ENCODE data around the gene GLP1R. TPM values are rescaled to one million over a fixed set of nuclear protein-coding genes. Genes with fewer than 3 reads are reported as not detected.

The GLP1R gene
- total RNA-seq, 1 donor from 2014 or later: 4.3 TPM

DNA sequence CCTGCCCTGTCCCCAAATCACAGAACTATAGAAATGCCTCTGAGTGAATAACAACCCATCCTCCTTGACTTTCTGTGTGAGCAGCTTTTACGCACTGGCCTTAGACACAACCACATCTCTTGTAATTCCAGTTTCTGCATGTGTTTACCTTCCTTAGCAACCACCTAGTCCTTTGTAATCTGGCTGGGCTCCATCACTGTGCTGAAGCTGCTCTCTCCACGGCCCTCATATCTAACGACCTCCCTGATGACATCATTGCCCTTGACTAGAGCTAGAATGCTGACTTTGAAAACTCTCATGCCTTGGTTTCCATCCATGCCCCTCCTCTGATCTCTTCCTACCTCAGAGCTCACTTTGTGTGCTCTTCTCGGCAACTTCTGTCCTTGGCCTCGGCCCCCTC lies 30.5 kb upstream of the GLP1R start:
- TF ChIP-seq, protein P1, sequence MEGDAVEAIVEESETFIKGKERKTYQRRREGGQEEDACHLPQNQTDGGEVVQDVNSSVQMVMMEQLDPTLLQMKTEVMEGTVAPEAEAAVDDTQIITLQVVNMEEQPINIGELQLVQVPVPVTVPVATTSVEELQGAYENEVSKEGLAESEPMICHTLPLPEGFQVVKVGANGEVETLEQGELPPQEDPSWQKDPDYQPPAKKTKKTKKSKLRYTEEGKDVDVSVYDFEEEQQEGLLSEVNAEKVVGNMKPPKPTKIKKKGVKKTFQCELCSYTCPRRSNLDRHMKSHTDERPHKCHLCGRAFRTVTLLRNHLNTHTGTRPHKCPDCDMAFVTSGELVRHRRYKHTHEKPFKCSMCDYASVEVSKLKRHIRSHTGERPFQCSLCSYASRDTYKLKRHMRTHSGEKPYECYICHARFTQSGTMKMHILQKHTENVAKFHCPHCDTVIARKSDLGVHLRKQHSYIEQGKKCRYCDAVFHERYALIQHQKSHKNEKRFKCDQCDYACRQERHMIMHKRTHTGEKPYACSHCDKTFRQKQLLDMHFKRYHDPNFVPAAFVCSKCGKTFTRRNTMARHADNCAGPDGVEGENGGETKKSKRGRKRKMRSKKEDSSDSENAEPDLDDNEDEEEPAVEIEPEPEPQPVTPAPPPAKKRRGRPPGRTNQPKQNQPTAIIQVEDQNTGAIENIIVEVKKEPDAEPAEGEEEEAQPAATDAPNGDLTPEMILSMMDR (conservative IDR thresholded peaks at IDR 0.05): no peak
- DNase-seq (ENCODE audit: extremely low spot score, unreplicated experiment): no peak
- H3K27me3 Mint-ChIP-seq: peaks cover 15% of the 10 kb centered on the region
- peaks cover 8% of the 10 kb centered on the region for H3K4me1 Mint-ChIP-seq (ENCODE audit: unreplicated experiment)
- no peaks in the 10 kb centered on the region for H3K36me3 Mint-ChIP-seq
- H3K9me3 Mint-ChIP-seq: peaks cover 7% of the 10 kb centered on the region
- H3K4me3 Mint-ChIP-seq: no peak overlapping the region
- no peak overlapping the region for H3K27ac Mint-ChIP-seq

GRCh38 chr6:39020136-39020535 lies 28.4 kb upstream of the GLP1R start:
- H3K27ac Mint-ChIP-seq: no peak overlapping the region
- DNase-seq (ENCODE audit: extremely low spot score, unreplicated experiment): no peak

DNA sequence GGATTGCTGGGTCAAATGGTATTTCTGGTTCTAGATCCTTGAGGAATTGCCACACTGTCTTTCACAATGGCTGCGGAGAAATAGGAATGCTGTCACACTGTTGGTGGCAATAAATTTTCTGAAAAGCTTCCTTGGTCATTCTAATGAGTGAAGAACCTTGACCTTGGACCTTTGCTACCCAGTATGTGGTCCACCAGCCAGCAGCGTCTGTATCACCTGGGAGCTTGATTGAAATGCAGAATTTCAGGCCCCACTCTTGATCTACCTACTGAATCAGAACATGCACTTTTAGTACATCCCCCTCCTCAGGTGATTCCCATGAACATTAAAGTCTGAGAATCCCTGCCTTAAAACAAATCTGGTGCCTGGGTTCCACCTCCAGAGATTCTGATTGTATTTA lies 27.5 kb upstream of the GLP1R start:
- Mint-ChIP-seq H3K27me3 (peaks cover 4% of the 10 kb centered on the region), H3K4me3 (no peak overlapping the region), H3K4me1 (ENCODE audit: unreplicated experiment) (peaks cover 9% of the 10 kb centered on the region), H3K27ac (no peak overlapping the region), H3K36me3 (no peaks in the 10 kb centered on the region), H3K9me3 (no peaks in the 10 kb centered on the region)
- no peak for DNase-seq (ENCODE audit: extremely low spot score, unreplicated experiment)
- TF ChIP-seq, protein P1 (conservative IDR thresholded peaks at IDR 0.05): no peak

More at GRCh38 chr6:39020136-39020535, 28.4 kb upstream of the GLP1R start:
- TF ChIP-seq, protein P1 (conservative IDR thresholded peaks at IDR 0.05): no peak
- Mint-ChIP-seq H3K27me3 (peaks cover 7% of the 10 kb centered on the region), H3K36me3 (no peaks in the 10 kb centered on the region), H3K4me1 (ENCODE audit: unreplicated experiment) (peaks cover 8% of the 10 kb centered on the region), H3K4me3 (no peak overlapping the region), H3K9me3 (no peaks in the 10 kb centered on the region)

GRCh38 chr6:39021779-39022178 lies 26.8 kb upstream of the GLP1R start:
- H3K27me3 Mint-ChIP-seq: peaks cover 7% of the 10 kb centered on the region
- peaks cover 15% of the 10 kb centered on the region for H3K4me1 Mint-ChIP-seq (ENCODE audit: unreplicated experiment)
- H3K27ac Mint-ChIP-seq: no peak overlapping the region
- no peaks in the 10 kb centered on the region for H3K36me3 Mint-ChIP-seq
- H3K9me3 Mint-ChIP-seq: no peaks in the 10 kb centered on the region
- no peak overlapping the region for H3K4me3 Mint-ChIP-seq
- no peak for DNase-seq (ENCODE audit: extremely low spot score, unreplicated experiment)
- TF ChIP-seq, protein P1 (conservative IDR thresholded peaks at IDR 0.05): no peak

DNA sequence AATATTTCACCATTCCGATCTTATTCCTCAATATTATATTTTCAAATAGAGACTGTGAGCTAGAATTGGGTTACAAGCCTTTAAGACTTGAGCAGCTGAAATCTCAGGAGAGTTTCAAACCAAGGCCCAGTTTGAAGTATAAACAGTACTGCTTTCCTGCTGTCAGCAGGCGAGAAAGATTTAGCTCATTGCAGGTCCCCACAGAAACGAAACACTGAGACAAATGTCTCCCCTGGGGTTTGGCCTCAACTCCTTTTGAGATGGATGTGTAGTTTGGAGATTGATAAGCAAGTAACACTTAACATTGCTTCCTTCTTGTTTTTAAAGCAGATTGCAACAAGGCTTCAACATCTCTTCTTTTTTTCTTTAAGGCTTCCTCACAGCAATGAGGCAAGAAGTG lies 22.4 kb upstream of the GLP1R start:
- DNase-seq (ENCODE audit: extremely low spot score, unreplicated experiment): no peak
- TF ChIP-seq, protein P1 (conservative IDR thresholded peaks at IDR 0.05): no peak
- peaks cover 10% of the 10 kb centered on the region for H3K27me3 Mint-ChIP-seq
- no peaks in the 10 kb centered on the region for H3K9me3 Mint-ChIP-seq
- H3K27ac Mint-ChIP-seq: no peak overlapping the region
- no peaks in the 10 kb centered on the region for H3K36me3 Mint-ChIP-seq
- peaks cover 30% of the 10 kb centered on the region for H3K4me1 Mint-ChIP-seq (ENCODE audit: unreplicated experiment)
- no peak overlapping the region for H3K4me3 Mint-ChIP-seq
